Sigmoid colon (tissue), 7 donors: ENCODE measurements around the gene NHLRC1. TPM values are rescaled to one million over a fixed set of nuclear protein-coding genes. Genes with fewer than 3 reads are reported as not detected.

ENCODE experiments used
- DNase-seq: peaks from one replicate; pipeline ENCODE4 v3.0.0-alpha.2; 2019
- H3K27ac ChIP-seq, 4 donors: fragments of 200-600 bp; sonication (generic); one replicate each; pipeline ENCODE4 v1.5.1; 2016 to 2019; ENCODE audit warnings: mild to moderate bottlenecking in 1 of 4
- H3K27me3 ChIP-seq, 3 donors: fragments of 200-600 bp; sonication (generic); one replicate each; pipeline ENCODE4 v1.5.1; 2019; ENCODE audit warnings: mild to moderate bottlenecking in 1 of 3
- H3K36me3 ChIP-seq, 4 donors: fragments of 200-600 bp; sonication (generic); one replicate each; pipeline ENCODE4 v1.5.1; 2016 to 2019
- H3K4me1 ChIP-seq, 4 donors: fragments of 200-600 bp; sonication (generic); one replicate each; pipeline ENCODE4 v1.5.1; 2017 to 2019
- H3K4me3 ChIP-seq, 4 donors: fragments of 200-600 bp; sonication (generic); one replicate each; pipeline ENCODE4 v1.5.1; 2017 to 2019; ENCODE audit warnings: mild to moderate bottlenecking in 2 of 4, moderate library complexity in 1 of 4
- H3K9me3 ChIP-seq, 4 donors: fragments of 200-600 bp in 3 of 4; sonication (generic) in 3 of 4; one replicate each; pipeline versions ENCODE4 v1.5.1 to v1.6.1; 2013 to 2019
- EP300 ChIP-seq, 4 donors: sonication (generic); formaldehyde crosslinking; IDR thresholded peaks; one replicate each; pipeline ENCODE4 v1.6.1; 2017; ENCODE audit warnings: antibody characterized with exemption in 4 of 4
- POLR2A ChIP-seq, 2 donors: fragments of 450-650 bp; IDR thresholded peaks; one replicate each; pipeline ENCODE4 v1.6.1; 2016; ENCODE audit warnings: antibody characterized with exemption in 2 of 2, mild to moderate bottlenecking in 2 of 2, moderate library complexity in 2 of 2
- POLR2AphosphoS5 ChIP-seq, 4 donors: sonication (generic); formaldehyde crosslinking; IDR thresholded peaks; one replicate each; pipeline ENCODE4 v1.6.1; 2017; ENCODE audit warnings: antibody characterized with exemption in 4 of 4
- WGBS, 2 donors: extraction: QIAGEN DNeasy Blood & Tissue Kit; methylation state at CpG; one replicate each; pipeline ENCODE4 v1.1.7; 2013; 5-methylcytosine and 5-hydroxymethylcytosine counted together
- intact Hi-C: fragments of 100-400 bp; cut with DNase I; formaldehyde crosslinking; loops from one replicate; pipeline ENCODE4 v1.15.1; 2023
- polyA plus RNA-seq, 3 donors: library from polyadenylated mRNA; stranded (reverse); fragments of 200-250 nt; gene quantifications; one replicate each; pipeline ENCODE4 v1.2.3, GENCODE V29; 2013
- total RNA-seq, 4 donors: library from RNA; depleted of rRNA; stranded (reverse); fragments of >200 nt; gene quantifications; one replicate each; pipeline ENCODE4 v1.1.0, GENCODE V29; 2016
- TF ChIP-seq, protein P1 (sequence below), 4 experiments: fragments of 450-650 bp in 3 of 4; fragments of 200-600 bp in 1 of 4; IDR thresholded peaks; one replicate each; pipeline ENCODE4 v1.5.1; 2016 to 2019; ENCODE audit warnings: antibody characterized with exemption in 4 of 4, mild to moderate bottlenecking in 3 of 4, moderate library complexity in 2 of 4
- donor health status: healthy with polysubstance abuse.
- donor health status: Bipolar disorder and iron deficiency.
- donor health status: healthy.

Gene NHLRC1
- total and polyA plus RNA-seq, 7 donors, result 1.2 to 3.0 (median 1.5) TPM

GRCh38 chr6:18148304-18149025 is 26.0 kb upstream of the NHLRC1 start:
- TF ChIP-seq POLR2AphosphoS5 (IDR thresholded peaks at IDR 0.05) (no peak), POLR2A (IDR thresholded peaks at IDR 0.05) (no peak), EP300 (IDR thresholded peaks at IDR 0.05) (no peak)
- TF ChIP-seq, protein P1, sequence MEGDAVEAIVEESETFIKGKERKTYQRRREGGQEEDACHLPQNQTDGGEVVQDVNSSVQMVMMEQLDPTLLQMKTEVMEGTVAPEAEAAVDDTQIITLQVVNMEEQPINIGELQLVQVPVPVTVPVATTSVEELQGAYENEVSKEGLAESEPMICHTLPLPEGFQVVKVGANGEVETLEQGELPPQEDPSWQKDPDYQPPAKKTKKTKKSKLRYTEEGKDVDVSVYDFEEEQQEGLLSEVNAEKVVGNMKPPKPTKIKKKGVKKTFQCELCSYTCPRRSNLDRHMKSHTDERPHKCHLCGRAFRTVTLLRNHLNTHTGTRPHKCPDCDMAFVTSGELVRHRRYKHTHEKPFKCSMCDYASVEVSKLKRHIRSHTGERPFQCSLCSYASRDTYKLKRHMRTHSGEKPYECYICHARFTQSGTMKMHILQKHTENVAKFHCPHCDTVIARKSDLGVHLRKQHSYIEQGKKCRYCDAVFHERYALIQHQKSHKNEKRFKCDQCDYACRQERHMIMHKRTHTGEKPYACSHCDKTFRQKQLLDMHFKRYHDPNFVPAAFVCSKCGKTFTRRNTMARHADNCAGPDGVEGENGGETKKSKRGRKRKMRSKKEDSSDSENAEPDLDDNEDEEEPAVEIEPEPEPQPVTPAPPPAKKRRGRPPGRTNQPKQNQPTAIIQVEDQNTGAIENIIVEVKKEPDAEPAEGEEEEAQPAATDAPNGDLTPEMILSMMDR (IDR thresholded peaks at IDR 0.05), result no peak
- Histone ChIP-seq H3K36me3 (peaks cover 0 to 37% (median 0%) of the 10 kb centered on the region in 4 donors), H3K27ac (no peak overlapping the region), H3K27me3 (no peaks in the 10 kb centered on the region), H3K4me1 (peaks cover 0 to 4% (median 0%) of the 10 kb centered on the region in 4 donors), H3K4me3 (no peak overlapping the region), H3K9me3 (no peaks in the 10 kb centered on the region)
- intact Hi-C loops, result no loop called here
- 39 to 76% methylated on average over 5 of the region's 5 CpGs for WGBS, 2 donors
- no peak for DNase-seq

GRCh38 chr6:18147616-18148015 is 25.1 kb upstream of the NHLRC1 start:
- Histone ChIP-seq H3K9me3 (no peaks in the 10 kb centered on the region), H3K4me1 (no peaks in the 10 kb centered on the region), H3K27me3 (no peaks in the 10 kb centered on the region), H3K4me3 (no peak overlapping the region), H3K27ac (no peak overlapping the region), H3K36me3 (peaks cover 0 to 44% (median 4%) of the 10 kb centered on the region in 4 donors)
- TF ChIP-seq EP300 (IDR thresholded peaks at IDR 0.05) (no peak), POLR2AphosphoS5 (IDR thresholded peaks at IDR 0.05) (no peak), POLR2A (IDR thresholded peaks at IDR 0.05) (no peak)
- TF ChIP-seq, protein P1 (IDR thresholded peaks at IDR 0.05), result no peak
- no peak for DNase-seq
- WGBS, 2 donors, result 76 to 95% methylated on average over 2 of the region's 2 CpGs
- intact Hi-C loops, result no loop called here

DNA sequence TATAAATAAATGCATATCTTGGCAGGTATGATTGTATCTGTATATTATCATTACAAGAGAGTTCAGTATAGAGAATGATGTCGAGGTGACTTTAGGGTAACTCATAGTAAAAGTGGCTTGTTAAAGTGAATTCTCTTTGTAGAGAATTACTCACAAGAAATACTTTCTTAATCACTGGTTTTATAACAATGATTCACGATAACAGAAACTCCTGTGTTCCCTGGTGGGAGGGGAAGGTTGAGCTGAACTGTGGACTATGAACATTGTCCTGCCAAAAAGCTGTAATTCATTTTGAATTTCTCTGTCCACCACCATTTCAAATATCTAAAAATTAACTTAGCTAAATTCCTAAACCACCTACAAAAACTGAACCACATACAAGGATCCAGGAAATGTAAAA is 24.7 kb upstream of the NHLRC1 start:
- peaks cover 0 to 49% (median 7%) of the 10 kb centered on the region in 4 donors for H3K36me3 ChIP-seq
- TF ChIP-seq EP300 (IDR thresholded peaks at IDR 0.05) (no peak), POLR2AphosphoS5 (IDR thresholded peaks at IDR 0.05) (no peak), POLR2A (IDR thresholded peaks at IDR 0.05) (no peak)
- TF ChIP-seq, protein P1 (IDR thresholded peaks at IDR 0.05), result no peak
- no peak overlapping the region for H3K27ac ChIP-seq
- no peak overlapping the region for H3K4me3 ChIP-seq
- intact Hi-C loops, result no loop called here
- no peaks in the 10 kb centered on the region for H3K27me3 ChIP-seq
- H3K9me3 ChIP-seq, result no peaks in the 10 kb centered on the region
- no peak for DNase-seq
- H3K4me1 ChIP-seq, result no peaks in the 10 kb centered on the region
- 18 to 60% methylated on average over 2 of the region's 2 CpGs for WGBS, 2 donors

GRCh38 chr6:18142591-18142861 is 20.0 kb upstream of the NHLRC1 start:
- intact Hi-C loops, result no loop called here
- no peak for DNase-seq
- Histone ChIP-seq H3K27me3 (no peaks in the 10 kb centered on the region), H3K9me3 (no peaks in the 10 kb centered on the region), H3K27ac (no peak overlapping the region), H3K4me3 (no peak overlapping the region), H3K4me1 (no peaks in the 10 kb centered on the region), H3K36me3 (peaks cover 0 to 56% (median 11%) of the 10 kb centered on the region in 4 donors)
- 96% methylated on average over 3 of the region's 3 CpGs for WGBS, 2 donors
- no peak for TF ChIP-seq EP300 (IDR thresholded peaks at IDR 0.05)
- TF ChIP-seq POLR2A (IDR thresholded peaks at IDR 0.05), result no peak
- TF ChIP-seq POLR2AphosphoS5 (IDR thresholded peaks at IDR 0.05), result no peak
- TF ChIP-seq, protein P1 (IDR thresholded peaks at IDR 0.05), result no peak
